Activated CD4-positive, alpha-beta T cell treated with anti-CD3 and anti-CD28 coated beads, Interleukin-2, amount 50 U/mL, for 24 hours (primary cell): ENCODE data around the gene C9orf40.

Experiments
- DNase-seq, 2 donors: peaks; one replicate each; pipeline ENCODE4 v3.0.0-alpha.2; 2020; ENCODE audit warnings: low read depth in 1 of 2, low spot score in 1 of 2

The C9orf40 gene

DNA sequence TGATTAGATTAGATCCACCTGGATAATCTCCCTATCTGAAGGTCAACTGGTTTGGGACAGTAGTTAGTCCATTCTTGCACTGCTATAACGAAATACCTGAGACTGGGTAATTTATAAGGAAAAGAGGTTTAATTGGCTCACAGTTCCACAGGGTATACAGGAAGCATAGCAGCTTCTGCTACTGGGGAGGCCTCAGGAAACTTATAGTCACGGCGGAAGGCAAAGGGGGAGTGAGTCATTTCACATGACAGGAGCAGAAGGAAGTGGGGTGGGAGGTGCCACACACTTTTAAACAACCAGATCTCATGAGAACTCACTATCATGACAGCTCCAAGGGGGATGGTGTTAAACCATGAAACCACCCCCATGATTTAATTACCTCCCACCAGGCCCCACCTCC lies 9.9 kb downstream of the C9orf40 start:
- DNase-seq: peak in 1 of 2 donors; percentile 39

GRCh38 chr9:74940600-74940999 lies 12.1 kb downstream of the C9orf40 start:
- DNase-seq: no peak

DNA sequence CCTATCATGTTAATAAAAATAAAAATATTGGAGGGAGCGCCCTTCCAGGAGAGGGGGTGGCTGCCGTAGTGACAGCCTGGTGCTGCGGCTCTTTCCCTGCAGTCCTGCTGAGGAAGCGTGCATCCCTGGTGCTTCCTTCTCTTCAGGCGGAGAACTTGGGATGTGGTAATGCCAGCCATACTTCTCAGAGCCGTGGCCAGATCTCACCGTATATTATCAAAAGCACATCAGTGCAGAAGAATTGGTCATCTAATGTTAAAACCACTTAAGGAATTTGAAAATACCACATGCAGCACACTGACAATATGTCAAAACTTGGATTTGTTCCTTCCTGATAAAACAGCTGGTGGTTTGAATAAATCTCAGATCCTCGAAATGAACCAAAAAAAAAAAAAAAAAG lies 17.7 kb downstream of the C9orf40 start:
- DNase-seq: no peak

GRCh38 chr9:74921737-74922136 lies 31.0 kb downstream of the C9orf40 start:
- no peak for DNase-seq

GRCh38 chr9:74920944-74921626 lies 31.6 kb downstream of the C9orf40 start:
- DNase-seq: no peak

- DNase-seq: no peak
These were observed 42.7 kb downstream of the C9orf40 start for GRCh38 chr9:74910036-74910435.

- DNase-seq: no peak
These were observed 44.0 kb downstream of the C9orf40 start for GRCh38 chr9:74908665-74909064.

DNA sequence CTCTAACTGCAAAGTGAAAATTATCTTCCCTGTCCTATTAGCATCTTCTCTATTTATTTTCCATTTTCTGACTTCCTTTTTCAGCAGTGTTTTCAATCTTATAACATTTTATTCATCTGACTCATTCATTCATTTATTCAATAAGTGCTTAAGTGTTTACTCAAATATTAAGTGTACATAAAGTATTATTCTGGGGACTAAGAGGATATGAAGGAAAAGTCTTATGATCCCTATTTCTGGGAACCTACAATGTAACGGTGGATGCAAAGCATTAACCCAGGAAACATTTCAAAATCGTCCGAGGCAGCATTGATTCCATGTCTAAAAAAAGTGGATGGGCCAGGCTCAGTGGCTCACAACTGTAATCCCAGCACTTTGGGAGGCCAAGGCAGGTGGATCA lies 45.6 kb downstream of the C9orf40 start:
- no peak for DNase-seq

DNA sequence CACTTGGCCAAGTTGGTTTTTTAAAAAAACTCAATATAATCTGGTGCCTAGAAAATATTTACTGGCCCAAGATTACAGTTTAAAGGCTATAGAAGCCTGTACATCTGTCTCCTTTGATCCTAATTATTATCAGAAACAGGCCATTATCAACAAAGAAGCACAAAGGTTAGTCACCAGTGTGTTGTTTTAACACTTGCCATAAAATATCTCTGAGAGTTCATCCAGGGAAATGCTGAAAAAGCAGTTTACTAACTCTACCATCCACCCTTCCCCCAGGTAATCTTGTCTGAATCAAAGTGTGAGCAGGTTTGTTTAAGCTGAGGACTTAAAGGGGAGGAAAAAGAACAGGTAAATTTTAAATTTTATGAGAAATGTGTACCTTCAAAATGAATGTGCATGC lies 51.7 kb downstream of the C9orf40 start:
- DNase-seq: no peak
